Subcutaneous abdominal adipose tissue (tissue), 5 donors: ENCODE measurements around the gene OLFM1.
A peak's percentile ranks its signal among the peaks of the same experiment; 100 is the strongest.

Experiments used
- H3K27ac ChIP-seq: one replicate; pipeline ENCODE4 v1.7.0; 2013; ENCODE audit warnings: low read depth, mild to moderate bottlenecking, inconsistent platforms, low read length, moderate library complexity
- H3K27me3 ChIP-seq, 5 donors: one replicate each; pipeline ENCODE4 v1.7.0; 2013; ENCODE audit warnings: low read length in 5 of 5, inconsistent platforms in 1 of 5; ENCODE audit not compliant: control insufficient read depth in 5 of 5, insufficient read depth in 4 of 5
- H3K36me3 ChIP-seq, 5 donors: one replicate each; pipeline ENCODE4 v1.7.0; 2013; ENCODE audit warnings: low read length in 5 of 5; ENCODE audit not compliant: control insufficient read depth in 5 of 5, insufficient read depth in 5 of 5
- H3K4me1 ChIP-seq, 5 donors: one replicate each; pipeline ENCODE4 v1.7.0; 2013; ENCODE audit warnings: low read length in 5 of 5, mild to moderate bottlenecking in 3 of 5, moderate library complexity in 1 of 5; ENCODE audit not compliant: control insufficient read depth in 5 of 5, insufficient read depth in 5 of 5
- H3K4me3 ChIP-seq, 5 donors: one replicate each; pipeline ENCODE4 v1.7.0; 2013; ENCODE audit warnings: low read length in 5 of 5, low read depth in 1 of 5
- H3K9ac ChIP-seq, 5 donors: one replicate each; pipeline ENCODE4 v1.7.0; 2013; ENCODE audit warnings: low read length in 5 of 5, mild to moderate bottlenecking in 4 of 5, moderate library complexity in 3 of 5
- H3K9me3 ChIP-seq, 5 donors: one replicate each; pipeline ENCODE4 v1.7.0; 2013; ENCODE audit warnings: low read length in 5 of 5; ENCODE audit not compliant: control insufficient read depth in 5 of 5
- donor health status: healthy.
- donor health status: healthy.
- donor health status: healthy.
- donor health status: healthy.
- donor health status: healthy.

OLFM1 gene

DNA sequence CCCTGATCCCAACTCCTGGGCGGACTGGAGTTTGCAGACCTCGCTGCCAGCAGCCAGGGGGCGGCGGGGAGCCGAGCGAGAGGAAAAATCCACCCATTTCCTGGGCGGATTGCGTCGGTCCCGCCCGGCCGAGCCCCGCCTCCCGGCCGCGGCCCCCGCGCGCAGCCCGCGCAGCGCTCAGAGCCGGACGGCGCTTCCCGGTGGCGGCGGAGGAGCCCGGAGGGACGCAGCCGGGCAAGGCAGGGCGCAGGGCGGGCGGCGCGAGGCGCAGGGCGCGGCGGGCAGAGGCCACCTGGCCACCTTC, at the start of gene OLFM1:
Gene OLFM1 (plus strand): TSS at position 180 of the 304 bp plus-strand sequence. CDS start 322 bp downstream, outside the sequence.
- Histone ChIP-seq H3K36me3 (peaks cover 0 to 6% (median 0%) of the 10 kb centered on the region in 5 donors), H3K27ac (no peak within 1 kb of the TSS)

GRCh38 chr9:135038331-135038730, 49.1 kb upstream of the OLFM1 start:
- Histone ChIP-seq H3K36me3 (no peaks in the 10 kb centered on the region), H3K4me1 (no peaks in the 10 kb centered on the region), H3K9me3 (no peaks in the 10 kb centered on the region), H3K27me3 (peaks cover 4 to 25% (median 9%) of the 10 kb centered on the region in 5 donors), H3K27ac (no peak overlapping the region), H3K9ac (no peak overlapping the region), H3K4me3 (no peak overlapping the region)

More for the DNA sequence above, at the start of gene OLFM1:
- Histone ChIP-seq H3K9me3 (no peaks in the 10 kb centered on the region), H3K4me1 (peaks cover 1 to 41% (median 32%) of the 10 kb centered on the region in 5 donors), H3K9ac (peak within 1 kb of the TSS in 2 of 5 donors; percentile 35 to 39), H3K4me3 (peak within 1 kb of the TSS in 4 of 5 donors; percentile 42 to 64 (median 56)), H3K27me3 (peaks cover 15 to 42% (median 31%) of the 10 kb centered on the region in 5 donors)

- Histone ChIP-seq H3K27ac (no peak overlapping the region), H3K4me1 (no peaks in the 10 kb centered on the region), H3K9me3 (no peaks in the 10 kb centered on the region), H3K36me3 (no peaks in the 10 kb centered on the region), H3K9ac (no peak overlapping the region), H3K27me3 (peaks cover 4 to 22% (median 9%) of the 10 kb centered on the region in 5 donors), H3K4me3 (no peak overlapping the region)
Measured at GRCh38 chr9:135038826-135039225, 48.6 kb upstream of the OLFM1 start.

- no peak overlapping the region for H3K4me3 ChIP-seq
- H3K36me3 ChIP-seq: no peaks in the 10 kb centered on the region
- H3K27me3 ChIP-seq: peaks cover 4 to 22% (median 9%) of the 10 kb centered on the region in 5 donors
- no peak overlapping the region for H3K27ac ChIP-seq
- no peak overlapping the region for H3K9ac ChIP-seq
- H3K4me1 ChIP-seq: peaks cover 0 to 1% (median 0%) of the 10 kb centered on the region in 5 donors
- H3K9me3 ChIP-seq: no peaks in the 10 kb centered on the region
Measured at GRCh38 chr9:135039266-135039870, 48.1 kb upstream of the OLFM1 start.

GRCh38 chr9:135039916-135040645, 47.4 kb upstream of the OLFM1 start:
- peaks cover 0 to 4% (median 0%) of the 10 kb centered on the region in 5 donors for H3K4me1 ChIP-seq
- no peak overlapping the region for H3K9ac ChIP-seq
- no peaks in the 10 kb centered on the region for H3K36me3 ChIP-seq

DNA sequence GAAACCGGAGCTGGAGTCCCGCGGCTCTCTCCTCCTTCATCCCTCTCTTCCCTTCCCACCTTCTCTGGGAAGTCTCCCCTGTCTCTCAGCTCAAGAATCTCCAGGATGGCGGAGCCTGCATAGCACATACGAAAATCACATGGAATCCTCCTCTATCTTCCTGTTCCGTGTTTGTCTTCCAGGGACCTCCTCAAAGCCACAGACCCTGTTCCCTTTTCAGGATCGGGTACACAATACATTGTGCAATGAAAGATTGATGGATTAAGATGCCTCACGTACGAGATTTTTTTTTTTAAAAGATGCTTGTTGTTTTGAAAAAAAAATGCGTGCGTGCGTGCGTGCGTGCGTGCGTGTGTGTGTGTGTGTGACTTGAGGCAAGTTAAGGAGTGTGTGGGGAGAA, 46.6 kb upstream of the OLFM1 start:
- peaks cover 0 to 4% (median 0%) of the 10 kb centered on the region in 5 donors for H3K4me1 ChIP-seq
- no peak overlapping the region for H3K4me3 ChIP-seq
- H3K9ac ChIP-seq: no peak overlapping the region
- peaks cover 4 to 22% (median 9%) of the 10 kb centered on the region in 5 donors for H3K27me3 ChIP-seq
- H3K9me3 ChIP-seq: no peaks in the 10 kb centered on the region
- H3K27ac ChIP-seq: no peak overlapping the region
- H3K36me3 ChIP-seq: no peaks in the 10 kb centered on the region

More at GRCh38 chr9:135039916-135040645, 47.4 kb upstream of the OLFM1 start:
- Histone ChIP-seq H3K27ac (no peak overlapping the region), H3K9me3 (no peaks in the 10 kb centered on the region), H3K4me3 (no peak overlapping the region), H3K27me3 (peaks cover 4 to 22% (median 9%) of the 10 kb centered on the region in 5 donors)

GRCh38 chr9:135043345-135043744, 44.1 kb upstream of the OLFM1 start:
- peaks cover 3 to 18% (median 5%) of the 10 kb centered on the region in 5 donors for H3K27me3 ChIP-seq
- no peak overlapping the region for H3K9ac ChIP-seq
- H3K27ac ChIP-seq: no peak overlapping the region

GRCh38 chr9:135045264-135045927, 42.1 kb upstream of the OLFM1 start:
- H3K36me3 ChIP-seq: no peaks in the 10 kb centered on the region
- H3K9ac ChIP-seq: no peak overlapping the region
- no peak overlapping the region for H3K4me3 ChIP-seq
- H3K4me1 ChIP-seq: peaks cover 0 to 4% (median 0%) of the 10 kb centered on the region in 5 donors
- H3K27me3 ChIP-seq: peaks cover 7 to 20% (median 12%) of the 10 kb centered on the region in 5 donors
- no peak overlapping the region for H3K27ac ChIP-seq
- H3K9me3 ChIP-seq: no peaks in the 10 kb centered on the region

More at GRCh38 chr9:135043345-135043744, 44.1 kb upstream of the OLFM1 start:
- Histone ChIP-seq H3K36me3 (no peaks in the 10 kb centered on the region), H3K9me3 (no peaks in the 10 kb centered on the region), H3K4me3 (no peak overlapping the region), H3K4me1 (peaks cover 0 to 4% (median 0%) of the 10 kb centered on the region in 5 donors)

GRCh38 chr9:135045928-135046738, 41.3 kb upstream of the OLFM1 start:
- Histone ChIP-seq H3K27ac (no peak overlapping the region), H3K4me3 (no peak overlapping the region), H3K36me3 (no peaks in the 10 kb centered on the region), H3K9me3 (no peaks in the 10 kb centered on the region), H3K9ac (no peak overlapping the region), H3K27me3 (peaks cover 10 to 21% (median 12%) of the 10 kb centered on the region in 5 donors), H3K4me1 (peaks cover 0 to 4% (median 0%) of the 10 kb centered on the region in 5 donors)
